ENCODE data around the gene MYO5C.

- TF ChIP-seq, protein P1, sequence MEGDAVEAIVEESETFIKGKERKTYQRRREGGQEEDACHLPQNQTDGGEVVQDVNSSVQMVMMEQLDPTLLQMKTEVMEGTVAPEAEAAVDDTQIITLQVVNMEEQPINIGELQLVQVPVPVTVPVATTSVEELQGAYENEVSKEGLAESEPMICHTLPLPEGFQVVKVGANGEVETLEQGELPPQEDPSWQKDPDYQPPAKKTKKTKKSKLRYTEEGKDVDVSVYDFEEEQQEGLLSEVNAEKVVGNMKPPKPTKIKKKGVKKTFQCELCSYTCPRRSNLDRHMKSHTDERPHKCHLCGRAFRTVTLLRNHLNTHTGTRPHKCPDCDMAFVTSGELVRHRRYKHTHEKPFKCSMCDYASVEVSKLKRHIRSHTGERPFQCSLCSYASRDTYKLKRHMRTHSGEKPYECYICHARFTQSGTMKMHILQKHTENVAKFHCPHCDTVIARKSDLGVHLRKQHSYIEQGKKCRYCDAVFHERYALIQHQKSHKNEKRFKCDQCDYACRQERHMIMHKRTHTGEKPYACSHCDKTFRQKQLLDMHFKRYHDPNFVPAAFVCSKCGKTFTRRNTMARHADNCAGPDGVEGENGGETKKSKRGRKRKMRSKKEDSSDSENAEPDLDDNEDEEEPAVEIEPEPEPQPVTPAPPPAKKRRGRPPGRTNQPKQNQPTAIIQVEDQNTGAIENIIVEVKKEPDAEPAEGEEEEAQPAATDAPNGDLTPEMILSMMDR (IDR thresholded peaks at IDR 0.05; ENCODE audit: extremely low read depth in 1 of 2, insufficient read depth in 1 of 2, low read depth in 1 of 2, low read length in 2 of 2), result no peak
- no peak for TF ChIP-seq MYC (IDR thresholded peaks at IDR 0.05; ENCODE audit: low read depth, low read length)
- no peak for TF ChIP-seq POLR2AphosphoS5 (IDR thresholded peaks at IDR 0.05; ENCODE audit: insufficient read depth, low read depth, low read length)
- no peak for TF ChIP-seq POLR2A (IDR thresholded peaks at IDR 0.05; ENCODE audit: low read depth, low read length)
- TF ChIP-seq, protein P2, sequence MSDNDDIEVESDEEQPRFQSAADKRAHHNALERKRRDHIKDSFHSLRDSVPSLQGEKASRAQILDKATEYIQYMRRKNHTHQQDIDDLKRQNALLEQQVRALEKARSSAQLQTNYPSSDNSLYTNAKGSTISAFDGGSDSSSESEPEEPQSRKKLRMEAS (IDR thresholded peaks at IDR 0.05; ENCODE audit: insufficient read depth, insufficient read length), result no peak
Observed at GRCh38 chr15:52172869-52173268, 122.7 kb downstream of the MYO5C start.
